H1 (cell line): ENCODE results near the gene CLDN24. TPM values are rescaled to one million over a fixed set of nuclear protein-coding genes. Genes with fewer than 3 reads are reported as not detected.

ENCODE experiments used
- CTCF ChIA-PET: fragments of 300-600 bp; sonication (Branson Sonifier 250); formaldehyde crosslinking; loops from one replicate; lab custom pipeline; 2021; ENCODE audit not compliant: partially characterized antibody; lab: Charles Lee
- POLR2A ChIA-PET: fragments of 300-600 bp; sonication (Branson Sonifier 250); formaldehyde crosslinking; loops from one replicate; lab custom pipeline; 2021; ENCODE audit warnings: inconsistent platforms; ENCODE audit not compliant: partially characterized antibody; lab: Charles Lee
- DNase-seq, 2 experiments: peaks; one replicate each; pipeline versions ENCODE4 v3.0.0 to v3.0.0-alpha.2; 2010 to 2022; ENCODE audit warnings: low spot score in 2 of 2, low read depth in 1 of 2, mixed read lengths in 1 of 2
- FAIRE-seq: peaks from 2 replicates; lab custom pipeline; 2011; peaks lifted over from hg19 to GRCh38; lab: Jason Lieb, UNC
- H2AFZ ChIP-seq: 2 replicates; pipeline ENCODE4 v1.8.1; 2012; ENCODE audit warnings: low read length, inconsistent platforms
- H2AK5ac ChIP-seq: 2 replicates; pipeline ENCODE4 v1.6.1; 2013; ENCODE audit warnings: low read depth, low read length
- H2BK120ac ChIP-seq: replicated peaks from 2 replicates; pipeline ENCODE3; 2013; ENCODE audit warnings: low read depth, low read length, inconsistent platforms
- H2BK12ac ChIP-seq: 2 replicates; pipeline ENCODE4 v1.6.1; 2013; ENCODE audit warnings: low read depth, low read length
- H2BK15ac ChIP-seq: 2 replicates; pipeline ENCODE4 v1.6.1; 2013; ENCODE audit warnings: low read length
- H2BK20ac ChIP-seq: 2 replicates; pipeline ENCODE4 v1.6.1; 2013; ENCODE audit warnings: low read length
- H2BK5ac ChIP-seq: 2 replicates; pipeline ENCODE4 v1.6.1; 2013; ENCODE audit warnings: low read depth, low read length
- H3K14ac ChIP-seq: 2 replicates; pipeline ENCODE4 v1.6.1; 2013; ENCODE audit warnings: inconsistent platforms; ENCODE audit not compliant: insufficient read length
- H3K18ac ChIP-seq: 2 replicates; pipeline ENCODE4 v1.6.1; 2013; ENCODE audit warnings: low read length; ENCODE audit errors: extremely low read depth
- H3K23ac ChIP-seq: 2 replicates; pipeline ENCODE4 v1.6.1; 2013; ENCODE audit warnings: inconsistent platforms; ENCODE audit not compliant: insufficient read length
- H3K23me2 ChIP-seq: 2 replicates; pipeline ENCODE4 v1.6.1; 2013; ENCODE audit warnings: low read depth, low read length
- H3K27ac ChIP-seq: 2 replicates; pipeline ENCODE4 v1.6.1; 2011; ENCODE audit warnings: low read depth, low read length, inconsistent platforms
- H3K27me3 ChIP-seq, 4 experiments: replicated peaks in 1 of 4; 1 replicate in 1 of 4; 2 replicates in 3 of 4; pipeline versions ENCODE4 v1.6.1 to v1.8.1; 2011 to 2013; ENCODE audit warnings: low read length in 3 of 4, mild to moderate bottlenecking in 3 of 4, inconsistent platforms in 2 of 4, mixed read lengths in 2 of 4, moderate library complexity in 1 of 4; ENCODE audit not compliant: control insufficient read depth in 3 of 4, insufficient read depth in 3 of 4; ENCODE audit errors: extremely low read depth in 1 of 4
- H3K36me3 ChIP-seq, 4 experiments: 2 replicates each; pipeline versions ENCODE4 v1.6.1 to v1.8.1; 2011 to 2013; ENCODE audit warnings: mild to moderate bottlenecking in 4 of 4, low read length in 3 of 4, moderate library complexity in 2 of 4, control low read depth in 1 of 4, inconsistent platforms in 1 of 4; ENCODE audit not compliant: insufficient read depth in 4 of 4, control insufficient read depth in 2 of 4
- H3K4ac ChIP-seq: replicated peaks from 2 replicates; pipeline ENCODE3; 2013; ENCODE audit warnings: low read length, low read depth, mixed read lengths, inconsistent platforms; ENCODE audit not compliant: insufficient read length
- H3K4me1 ChIP-seq, 4 experiments: replicated peaks in 1 of 4; 1 replicate in 1 of 4; 2 replicates in 3 of 4; pipeline versions ENCODE4 v1.6.1 to v1.8.1; 2011 to 2013; ENCODE audit warnings: low read length in 3 of 4, inconsistent platforms in 2 of 4, mixed read lengths in 1 of 4; ENCODE audit not compliant: insufficient read depth in 4 of 4, control insufficient read depth in 3 of 4
- H3K4me2 ChIP-seq, 2 experiments: 2 replicates each; pipeline versions ENCODE4 v1.6.1 to v1.8.1; 2011 to 2013; ENCODE audit warnings: low read depth in 2 of 2, low read length in 2 of 2, control low read depth in 1 of 2, inconsistent platforms in 1 of 2, mild to moderate bottlenecking in 1 of 2; ENCODE audit not compliant: insufficient read depth in 1 of 2
- H3K4me3 ChIP-seq, 4 experiments: fragments of 200-600, 300-600 bp in 1 of 4; sonication (generic), shearing (Covaris generic), sonication (Bioruptor Twin) in 1 of 4; 2 replicates each; pipeline versions ENCODE4 v1.5.1 to v1.8.1; 2011 to 2016; ENCODE audit warnings: low read length in 4 of 4, low read depth in 3 of 4, control low read depth in 2 of 4, inconsistent platforms in 2 of 4, mild to moderate bottlenecking in 2 of 4, mixed read lengths in 1 of 4, moderate library complexity in 1 of 4; ENCODE audit not compliant: insufficient read depth in 2 of 4; ENCODE audit errors: extremely low read depth in 1 of 4
- H3K56ac ChIP-seq: replicated peaks from 2 replicates; pipeline ENCODE3; 2013; ENCODE audit warnings: low read depth, mild to moderate bottlenecking, mixed read lengths, low read length, inconsistent platforms; ENCODE audit not compliant: insufficient read length
- H3K79me1 ChIP-seq: 2 replicates; pipeline ENCODE4 v1.6.1; 2013; ENCODE audit warnings: low read depth, low read length, control low read depth
- H3K79me2 ChIP-seq, 2 experiments: 2 replicates each; pipeline versions ENCODE4 v1.6.1 to v1.8.1; 2012 to 2013; ENCODE audit warnings: low read length in 2 of 2, mild to moderate bottlenecking in 2 of 2, inconsistent platforms in 1 of 2; ENCODE audit not compliant: insufficient read depth in 2 of 2, control insufficient read depth in 1 of 2
- H3K9ac ChIP-seq, 4 experiments: replicated peaks in 1 of 4; 1 replicate in 1 of 4; 2 replicates in 3 of 4; pipeline versions ENCODE4 v1.6.1 to v1.8.1; 2011 to 2013; ENCODE audit warnings: low read depth in 3 of 4, low read length in 3 of 4, control low read depth in 2 of 4, mild to moderate bottlenecking in 2 of 4, moderate library complexity in 2 of 4, inconsistent platforms in 1 of 4; ENCODE audit errors: extremely low read depth in 1 of 4
- H3K9me3 ChIP-seq, 2 experiments: 2 replicates each; pipeline versions ENCODE4 v1.6.1 to v1.8.1; 2012 to 2013; ENCODE audit warnings: mild to moderate bottlenecking in 2 of 2, moderate library complexity in 2 of 2, control low read depth in 1 of 2, inconsistent platforms in 1 of 2, low read depth in 1 of 2, low read length in 1 of 2, mixed read lengths in 1 of 2; ENCODE audit not compliant: insufficient read depth in 2 of 2
- H4K20me1 ChIP-seq, 2 experiments: replicated peaks in 1 of 2; 2 replicates each; pipeline versions ENCODE3 to v1.8.1; 2011 to 2013; ENCODE audit warnings: inconsistent platforms in 2 of 2, low read length in 2 of 2, mild to moderate bottlenecking in 1 of 2; ENCODE audit not compliant: insufficient read depth in 2 of 2, control insufficient read depth in 1 of 2
- H4K5ac ChIP-seq: 2 replicates; pipeline ENCODE4 v1.6.1; 2013; ENCODE audit warnings: low read length, low read depth, mixed read lengths, inconsistent platforms; ENCODE audit not compliant: insufficient read length
- H4K8ac ChIP-seq: 2 replicates; pipeline ENCODE4 v1.8.0; 2013; ENCODE audit warnings: mild to moderate bottlenecking, moderate library complexity, low read length, inconsistent platforms; ENCODE audit not compliant: insufficient read depth; ENCODE audit errors: extremely low read depth
- H4K91ac ChIP-seq: replicated peaks from 2 replicates; pipeline ENCODE3; 2013; ENCODE audit warnings: low read length, mixed read lengths, inconsistent platforms; ENCODE audit not compliant: insufficient read length
- CEBPB ChIP-seq: IDR thresholded peaks from 2 replicates; pipeline ENCODE4 v1.6.1; 2012; ENCODE audit warnings: low read depth, low read length
- CHD1 ChIP-seq: IDR thresholded peaks from 2 replicates; pipeline ENCODE4 v1.6.1; 2012; ENCODE audit warnings: low read depth, low read length, improper control_type of control experiment
- KDM4A ChIP-seq: IDR thresholded peaks from one replicate; pipeline ENCODE4 v1.7.1; 2012; ENCODE audit warnings: low read depth, mild to moderate bottlenecking, moderate library complexity, low read length, inconsistent platforms; ENCODE audit not compliant: severe bottlenecking
- RXRA ChIP-seq: IDR thresholded peaks from 2 replicates; pipeline ENCODE4 v1.6.1; 2011; ENCODE audit warnings: low read depth, mild to moderate bottlenecking, low read length, moderate library complexity; ENCODE audit not compliant: insufficient read depth
- SP2 ChIP-seq: IDR thresholded peaks from 2 replicates; pipeline ENCODE4 v1.6.1; 2012; ENCODE audit warnings: mild to moderate bottlenecking, low read length, inconsistent platforms
- TAF1 ChIP-seq: IDR thresholded peaks from 2 replicates; pipeline ENCODE4 v1.6.1; 2011; ENCODE audit warnings: mild to moderate bottlenecking, low read depth, low read length
- WGBS, 2 experiments: shearing (Covaris generic) in 1 of 2; methylation state at CpG; one replicate each; pipeline versions ENCODE4 v1.1.6 to v1.1.7; 2013 to 2015; ENCODE audit warnings: low lambda C conversion rate in 2 of 2, mixed read lengths in 2 of 2, inconsistent platforms in 1 of 2, low coverage in 1 of 2, missing lambda C conversion rate in 1 of 2; ENCODE audit not compliant: insufficient replicate concordance in 2 of 2, insufficient coverage in 1 of 2, insufficient read length in 1 of 2; ENCODE audit errors: extremely low coverage in 1 of 2, missing lambda C conversion rate in 1 of 2; 5-methylcytosine and 5-hydroxymethylcytosine counted together
- polyA plus RNA-seq, 7 experiments: library from polyadenylated mRNA; depleted of rRNA in 3 of 7; stranded (reverse) in 5 of 7; unstranded in 2 of 7; fragments of >200 nt in 5 of 7; fragments of 200-250 nt in 2 of 7; gene quantifications; 1 replicate in 5 of 7; 2 replicates in 1 of 7; 4 replicates in 1 of 7; pipeline versions ENCODE4 v1.2.1 to v1.2.3, GENCODE V29; 2011 to 2013; ENCODE audit warnings: missing spikeins in 2 of 7, mixed read lengths in 2 of 7
- total RNA-seq: library from RNA; stranded (reverse); fragmentation: NEBNext Ultra II Directional; extraction: Animal tissue kit (Norgen Biotek cat#: 25700); gene quantifications from 2 replicates; pipeline ENCODE4 v1.2.1, GENCODE V29; 2021

The CLDN24 gene
- total and polyA plus RNA-seq, 2 of the 8 experiments (the other 6 are each of a cell fraction or from before 2014, with no cell fraction given), result not detected

DNA sequence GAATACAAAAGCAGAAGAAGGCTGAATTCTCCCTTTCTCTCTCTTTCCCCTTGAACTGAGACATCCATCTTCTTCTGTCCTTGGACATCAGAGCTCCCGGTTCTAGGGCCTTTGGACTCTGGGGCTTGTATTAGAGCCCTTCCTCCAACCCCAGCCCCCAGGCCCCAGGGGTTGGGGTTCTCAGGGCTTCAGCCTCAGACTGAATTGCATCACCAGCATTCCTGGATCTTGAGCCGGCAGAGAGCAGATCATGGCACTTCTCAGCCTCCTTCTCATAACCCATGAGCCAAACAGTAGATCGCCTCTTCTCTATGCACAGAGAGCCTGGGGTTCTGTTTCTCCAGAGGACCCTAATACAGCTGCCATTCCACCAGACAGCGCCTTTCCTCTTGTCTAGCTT, 25.3 kb upstream of the CLDN24 start:
- Histone ChIP-seq H4K5ac (no peak overlapping the region), H3K27me3 (no peaks in the 10 kb centered on the region), H4K91ac (no peak overlapping the region), H4K8ac (no peak overlapping the region), H3K27ac (no peak overlapping the region), H2BK12ac (no peak overlapping the region), H3K4me2 (no peak overlapping the region), H2AFZ (no peak overlapping the region), H3K23me2 (no peaks in the 10 kb centered on the region), H3K4me3 (no peak overlapping the region), H3K9ac (no peak overlapping the region), H3K18ac (no peak overlapping the region), H2BK5ac (no peak overlapping the region), H3K4me1 (no peaks in the 10 kb centered on the region), H4K20me1 (no peaks in the 10 kb centered on the region), H3K56ac (no peak overlapping the region), H2BK15ac (no peak overlapping the region), H3K4ac (no peak overlapping the region), H2BK20ac (no peak overlapping the region), H3K36me3 (no peaks in the 10 kb centered on the region), H3K79me2 (no peaks in the 10 kb centered on the region), H3K9me3 (no peaks in the 10 kb centered on the region), H2BK120ac (no peak overlapping the region), H2AK5ac (no peak overlapping the region), H3K23ac (no peak overlapping the region), H3K14ac (no peak overlapping the region), H3K79me1 (no peaks in the 10 kb centered on the region)
- DNase-seq, result no peak
- TF ChIP-seq CHD1 (no peak), SP2 (no peak), CEBPB (0 out of 2 replicates have a peak, but pooled peaks have one; percentile 44), RXRA (no peak), KDM4A (no peak), TAF1 (no peak)
- FAIRE-seq, result no peak
- 93% methylated on average over 4 of the region's 4 CpGs; no CpG with 5 or more reads in 1 of the 2 experiments for WGBS, 2 experiments
- ChIA-PET CTCF (interaction anchor here (0.8 kb wide), 1 partner anchor 22 kb away, joined by 3 read pairs; no protein-coding TSS in a partner anchor), POLR2A (no interaction called here)
